ENCODE measurements around the gene TAF9B. TPM values are rescaled to one million over a fixed set of nuclear protein-coding genes. Genes with fewer than 3 reads are reported as not detected.
"Not testable (repeated sequence)": the region's sequence is repeated elsewhere in the genome, so short reads cannot be mapped to it uniquely, and the experiment has no call there.

The TAF9B gene
- 31.0 and 34.9 TPM in 2 replicates for total RNA-seq (2014; rRNA removed; shearing (Covaris generic); ENCODE audit: low replicate concordance)

- H3K4me3 ChIP-seq: peak within 1 kb of the TSS; percentile 76
- no peaks in the 10 kb centered on the region for H3K36me3 ChIP-seq
- H3K9me3 ChIP-seq: no peaks in the 10 kb centered on the region
- peak; percentile 84 for DNase-seq
- H3K27me3 ChIP-seq: no peaks in the 10 kb centered on the region
Measured at GRCh38 chrX:78139160-78140123, at the start of gene TAF9B. Gene TAF9B, minus strand, starts transcription at chrX:78139650. Its CDS starts 39 bp downstream, at chrX:78139611.

GRCh38 chrX:78182881-78183280 lies 43.4 kb upstream of the TAF9B start:
- H3K4me3 ChIP-seq: no peak overlapping the region
- no peaks in the 10 kb centered on the region for H3K27me3 ChIP-seq
- no peak for DNase-seq
- no peaks in the 10 kb centered on the region for H3K36me3 ChIP-seq
- no peaks in the 10 kb centered on the region for H3K9me3 ChIP-seq

- no peaks in the 10 kb centered on the region for H3K27me3 ChIP-seq
Measured at GRCh38 chrX:78181307-78181706, 41.9 kb upstream of the TAF9B start.

GRCh38 chrX:78168065-78168464 lies 28.6 kb upstream of the TAF9B start:
- Histone ChIP-seq H3K4me3 (no peak overlapping the region), H3K9me3 (no peaks in the 10 kb centered on the region), H3K36me3 (no peaks in the 10 kb centered on the region), H3K27me3 (no peaks in the 10 kb centered on the region)
- no peak for DNase-seq

More at GRCh38 chrX:78181307-78181706, 41.9 kb upstream of the TAF9B start:
- Histone ChIP-seq H3K4me3 (no peak overlapping the region), H3K36me3 (no peaks in the 10 kb centered on the region), H3K9me3 (no peaks in the 10 kb centered on the region)
- no peak for DNase-seq

GRCh38 chrX:78165425-78165824 lies 26.0 kb upstream of the TAF9B start:
- no peaks in the 10 kb centered on the region for H3K9me3 ChIP-seq
- no peak for DNase-seq
- H3K27me3 ChIP-seq: no peaks in the 10 kb centered on the region
- H3K36me3 ChIP-seq: no peaks in the 10 kb centered on the region
- H3K4me3 ChIP-seq: no peak overlapping the region

GRCh38 chrX:78163175-78163574 lies 23.7 kb upstream of the TAF9B start:
- not testable (repeated sequence) for H3K9me3 ChIP-seq, H3K4me3 ChIP-seq, H3K27me3 ChIP-seq, H3K36me3 ChIP-seq, DNase-seq

GRCh38 chrX:78160711-78161110 lies 21.3 kb upstream of the TAF9B start:
- DNase-seq, H3K36me3 ChIP-seq, H3K4me3 ChIP-seq, H3K27me3 ChIP-seq, H3K9me3 ChIP-seq: not testable (repeated sequence)

- H3K9me3 ChIP-seq, H3K27me3 ChIP-seq, DNase-seq, H3K36me3 ChIP-seq, H3K4me3 ChIP-seq: not testable (repeated sequence)
Measured at GRCh38 chrX:78157846-78158245, 18.4 kb upstream of the TAF9B start.

GRCh38 chrX:78157373-78157772 lies 17.9 kb upstream of the TAF9B start:
- H3K36me3 ChIP-seq, H3K9me3 ChIP-seq, H3K27me3 ChIP-seq, H3K4me3 ChIP-seq, DNase-seq: not testable (repeated sequence)

GRCh38 chrX:78147002-78147540 lies 7.6 kb upstream of the TAF9B start:
- H3K27me3 ChIP-seq, H3K36me3 ChIP-seq, H3K4me3 ChIP-seq, H3K9me3 ChIP-seq, DNase-seq: not testable (repeated sequence)

GRCh38 chrX:78140206-78140605 lies 756 bp upstream of the TAF9B start:
- Histone ChIP-seq H3K27me3 (no peaks in the 10 kb centered on the region), H3K36me3 (no peaks in the 10 kb centered on the region), H3K4me3 (peak overlapping the region; percentile 76), H3K9me3 (no peaks in the 10 kb centered on the region)
- DNase-seq: no peak

- Histone ChIP-seq H3K36me3 (peaks cover 18% of the 10 kb centered on the region), H3K27me3 (no peaks in the 10 kb centered on the region), H3K9me3 (no peaks in the 10 kb centered on the region), H3K4me3 (no peak overlapping the region)
- no peak for DNase-seq
Measured at GRCh38 chrX:78133238-78133960, 6.1 kb downstream of the TAF9B start.

GRCh38 chrX:78131117-78131516 lies 8.3 kb downstream of the TAF9B start:
- H3K27me3 ChIP-seq: no peaks in the 10 kb centered on the region
- H3K36me3 ChIP-seq: peaks cover 33% of the 10 kb centered on the region
- H3K4me3 ChIP-seq: no peak overlapping the region
- no peak for DNase-seq
- no peaks in the 10 kb centered on the region for H3K9me3 ChIP-seq

- no peak for DNase-seq
- H3K27me3 ChIP-seq: no peaks in the 10 kb centered on the region
- H3K36me3 ChIP-seq: peaks cover 37% of the 10 kb centered on the region
Measured at GRCh38 chrX:78130396-78130795, 9.1 kb downstream of the TAF9B start.

GRCh38 chrX:78129714-78130113 lies 9.7 kb downstream of the TAF9B start:
- no peak for DNase-seq
- no peaks in the 10 kb centered on the region for H3K27me3 ChIP-seq
- no peaks in the 10 kb centered on the region for H3K9me3 ChIP-seq
- H3K4me3 ChIP-seq: no peak overlapping the region
- H3K36me3 ChIP-seq: peaks cover 42% of the 10 kb centered on the region

More at GRCh38 chrX:78130396-78130795, 9.1 kb downstream of the TAF9B start:
- Histone ChIP-seq H3K4me3 (no peak overlapping the region), H3K9me3 (no peaks in the 10 kb centered on the region)

GRCh38 chrX:78125781-78126180 lies 13.7 kb downstream of the TAF9B start:
- H3K36me3 ChIP-seq: peaks cover 71% of the 10 kb centered on the region
- not testable (repeated sequence) for DNase-seq

GRCh38 chrX:78125148-78125547 lies 14.3 kb downstream of the TAF9B start:
- DNase-seq: no peak
- Histone ChIP-seq H3K9me3 (no peaks in the 10 kb centered on the region), H3K27me3 (no peaks in the 10 kb centered on the region), H3K4me3 (no peak overlapping the region), H3K36me3 (peaks cover 69% of the 10 kb centered on the region)

More at GRCh38 chrX:78125781-78126180, 13.7 kb downstream of the TAF9B start:
- not testable (repeated sequence) for H3K4me3 ChIP-seq, H3K27me3 ChIP-seq, H3K9me3 ChIP-seq

All from MG63 (cell line).